Rectal smooth muscle tissue (tissue), 1 donor: ENCODE measurements around the gene ECE1.
A peak's percentile ranks its signal among the peaks of the same experiment; 100 is the strongest.

Source experiments
- H3K27ac ChIP-seq: one replicate; pipeline ENCODE4 v1.7.0; 2013; ENCODE audit warnings: low read depth, low read length, inconsistent platforms
- H3K27me3 ChIP-seq: one replicate; pipeline ENCODE4 v1.7.0; 2013; ENCODE audit warnings: low read length; ENCODE audit not compliant: control insufficient read depth, insufficient read depth
- H3K36me3 ChIP-seq: one replicate; pipeline ENCODE4 v1.7.0; 2013; ENCODE audit warnings: low read length; ENCODE audit not compliant: control insufficient read depth, insufficient read depth
- H3K4me1 ChIP-seq: one replicate; pipeline ENCODE4 v1.7.0; 2013; ENCODE audit warnings: low read length; ENCODE audit not compliant: control insufficient read depth, insufficient read depth
- H3K4me3 ChIP-seq: one replicate; pipeline ENCODE4 v1.7.0; 2013; ENCODE audit warnings: low read length
- H3K9ac ChIP-seq: one replicate; pipeline ENCODE4 v1.7.0; 2013; ENCODE audit warnings: low read length

Gene ECE1

GRCh38 chr1:21263653-21264225 is 26.5 kb downstream of the ECE1 start:
- H3K4me1 ChIP-seq, result peaks cover 19% of the 10 kb centered on the region
- no peak overlapping the region for H3K27ac ChIP-seq
- peaks cover 17% of the 10 kb centered on the region for H3K36me3 ChIP-seq

GRCh38 chr1:21263052-21263429 is 27.2 kb downstream of the ECE1 start:
- Histone ChIP-seq H3K27ac (peak overlapping the region; percentile 78), H3K27me3 (no peaks in the 10 kb centered on the region), H3K4me1 (peaks cover 19% of the 10 kb centered on the region), H3K4me3 (no peak overlapping the region), H3K36me3 (peaks cover 12% of the 10 kb centered on the region), H3K9ac (no peak overlapping the region)

More at GRCh38 chr1:21263653-21264225, 26.5 kb downstream of the ECE1 start:
- no peak overlapping the region for H3K9ac ChIP-seq
- no peaks in the 10 kb centered on the region for H3K27me3 ChIP-seq
- H3K4me3 ChIP-seq, result no peak overlapping the region

- peaks cover 19% of the 10 kb centered on the region for H3K4me1 ChIP-seq
- H3K9ac ChIP-seq, result no peak overlapping the region
- H3K36me3 ChIP-seq, result peaks cover 13% of the 10 kb centered on the region
- peak overlapping the region; percentile 44 for H3K4me3 ChIP-seq
- H3K27me3 ChIP-seq, result no peaks in the 10 kb centered on the region
- H3K27ac ChIP-seq, result peak overlapping the region; percentile 78
These were observed 27.8 kb downstream of the ECE1 start for GRCh38 chr1:21262293-21263051.

GRCh38 chr1:21261551-21262292 is 28.5 kb downstream of the ECE1 start:
- Histone ChIP-seq H3K9ac (no peak overlapping the region), H3K4me3 (peak overlapping the region; percentile 44), H3K27ac (peak overlapping the region; percentile 78), H3K36me3 (peaks cover 18% of the 10 kb centered on the region), H3K27me3 (no peaks in the 10 kb centered on the region), H3K4me1 (peaks cover 19% of the 10 kb centered on the region)

GRCh38 chr1:21260405-21261125 is 29.7 kb downstream of the ECE1 start:
- Histone ChIP-seq H3K4me3 (no peak overlapping the region), H3K27ac (no peak overlapping the region), H3K36me3 (peaks cover 14% of the 10 kb centered on the region), H3K4me1 (peaks cover 19% of the 10 kb centered on the region), H3K27me3 (no peaks in the 10 kb centered on the region), H3K9ac (no peak overlapping the region)

GRCh38 chr1:21259316-21260076 is 30.8 kb downstream of the ECE1 start:
- Histone ChIP-seq H3K9ac (no peak overlapping the region), H3K27ac (no peak overlapping the region), H3K4me3 (no peak overlapping the region), H3K36me3 (peaks cover 21% of the 10 kb centered on the region), H3K4me1 (peaks cover 19% of the 10 kb centered on the region), H3K27me3 (no peaks in the 10 kb centered on the region)

GRCh38 chr1:21258331-21259134 is 31.7 kb downstream of the ECE1 start:
- no peak overlapping the region for H3K27ac ChIP-seq
- no peaks in the 10 kb centered on the region for H3K27me3 ChIP-seq
- peaks cover 19% of the 10 kb centered on the region for H3K4me1 ChIP-seq
- H3K36me3 ChIP-seq, result peaks cover 21% of the 10 kb centered on the region
- H3K4me3 ChIP-seq, result no peak overlapping the region
- H3K9ac ChIP-seq, result no peak overlapping the region

GRCh38 chr1:21257431-21258135 is 32.7 kb downstream of the ECE1 start:
- H3K27ac ChIP-seq, result no peak overlapping the region
- peaks cover 15% of the 10 kb centered on the region for H3K4me1 ChIP-seq
- no peaks in the 10 kb centered on the region for H3K27me3 ChIP-seq
- no peak overlapping the region for H3K9ac ChIP-seq
- H3K36me3 ChIP-seq, result peaks cover 21% of the 10 kb centered on the region
- no peak overlapping the region for H3K4me3 ChIP-seq

- Histone ChIP-seq H3K36me3 (peaks cover 25% of the 10 kb centered on the region), H3K4me3 (no peak overlapping the region), H3K27ac (no peak overlapping the region), H3K4me1 (peaks cover 9% of the 10 kb centered on the region), H3K27me3 (no peaks in the 10 kb centered on the region), H3K9ac (no peak overlapping the region)
These were observed 33.5 kb downstream of the ECE1 start for GRCh38 chr1:21256776-21257175.

GRCh38 chr1:21255943-21256320 is 34.3 kb downstream of the ECE1 start:
- Histone ChIP-seq H3K27ac (no peak overlapping the region), H3K36me3 (peaks cover 28% of the 10 kb centered on the region), H3K4me3 (no peak overlapping the region), H3K4me1 (peaks cover 3% of the 10 kb centered on the region), H3K9ac (no peak overlapping the region), H3K27me3 (no peaks in the 10 kb centered on the region)
